ENCODE results near the gene PRDM16. TPM values are rescaled to one million over a fixed set of nuclear protein-coding genes. Genes with fewer than 3 reads are reported as not detected.

Gene PRDM16
- total RNA-seq, 1 experiment from 2014 or later: 22.3 TPM

DNA sequence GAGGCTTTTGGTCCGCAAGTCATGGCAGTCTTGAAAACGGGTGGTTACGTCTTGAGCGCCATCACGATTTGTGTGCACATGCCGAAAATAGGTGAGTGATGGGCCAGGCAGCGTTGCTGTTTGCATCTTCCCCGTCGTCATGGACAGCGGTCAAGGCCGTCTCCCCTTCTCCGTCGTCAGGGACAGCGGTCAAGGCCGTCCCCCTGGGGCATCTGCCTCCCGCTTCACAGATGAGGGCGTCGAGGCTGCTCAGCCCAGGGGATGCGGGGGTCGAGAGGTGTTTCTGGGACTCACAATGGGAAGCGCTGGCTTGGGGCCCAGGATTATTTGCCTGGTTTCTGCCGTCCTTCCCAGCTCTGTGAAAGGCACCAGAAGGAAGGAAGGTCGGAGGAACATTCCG is 162.2 kb downstream of the PRDM16 start:
- Histone ChIP-seq H3K4me1 (ENCODE audit: control insufficient read depth, insufficient read depth, low read length) (peaks cover under 1% of the 10 kb centered on the region), H3K27ac (ENCODE audit: low read length) (no peak overlapping the region), H3K9me3 (ENCODE audit: control insufficient read depth, insufficient read depth, low read depth, low read length) (no peaks in the 10 kb centered on the region), H3K36me3 (ENCODE audit: control insufficient read depth, insufficient read depth, low read length) (no peaks in the 10 kb centered on the region), H3K27me3 (ENCODE audit: control insufficient read depth, insufficient read depth, low read length) (no peaks in the 10 kb centered on the region), H3K4me3 (ENCODE audit: low read depth in 2 of 2, low read length in 2 of 2) (no peak overlapping the region)
- intact Hi-C loops (cut with micrococcal nuclease; ENCODE audit: unreplicated experiment): no loop called here
- BruUV-seq (replicated peaks): no TSS peak
- DNase-seq (ENCODE audit: low read depth, low spot score) (no peak), ATAC-seq (no peak)
- TF ChIP-seq, protein P1, sequence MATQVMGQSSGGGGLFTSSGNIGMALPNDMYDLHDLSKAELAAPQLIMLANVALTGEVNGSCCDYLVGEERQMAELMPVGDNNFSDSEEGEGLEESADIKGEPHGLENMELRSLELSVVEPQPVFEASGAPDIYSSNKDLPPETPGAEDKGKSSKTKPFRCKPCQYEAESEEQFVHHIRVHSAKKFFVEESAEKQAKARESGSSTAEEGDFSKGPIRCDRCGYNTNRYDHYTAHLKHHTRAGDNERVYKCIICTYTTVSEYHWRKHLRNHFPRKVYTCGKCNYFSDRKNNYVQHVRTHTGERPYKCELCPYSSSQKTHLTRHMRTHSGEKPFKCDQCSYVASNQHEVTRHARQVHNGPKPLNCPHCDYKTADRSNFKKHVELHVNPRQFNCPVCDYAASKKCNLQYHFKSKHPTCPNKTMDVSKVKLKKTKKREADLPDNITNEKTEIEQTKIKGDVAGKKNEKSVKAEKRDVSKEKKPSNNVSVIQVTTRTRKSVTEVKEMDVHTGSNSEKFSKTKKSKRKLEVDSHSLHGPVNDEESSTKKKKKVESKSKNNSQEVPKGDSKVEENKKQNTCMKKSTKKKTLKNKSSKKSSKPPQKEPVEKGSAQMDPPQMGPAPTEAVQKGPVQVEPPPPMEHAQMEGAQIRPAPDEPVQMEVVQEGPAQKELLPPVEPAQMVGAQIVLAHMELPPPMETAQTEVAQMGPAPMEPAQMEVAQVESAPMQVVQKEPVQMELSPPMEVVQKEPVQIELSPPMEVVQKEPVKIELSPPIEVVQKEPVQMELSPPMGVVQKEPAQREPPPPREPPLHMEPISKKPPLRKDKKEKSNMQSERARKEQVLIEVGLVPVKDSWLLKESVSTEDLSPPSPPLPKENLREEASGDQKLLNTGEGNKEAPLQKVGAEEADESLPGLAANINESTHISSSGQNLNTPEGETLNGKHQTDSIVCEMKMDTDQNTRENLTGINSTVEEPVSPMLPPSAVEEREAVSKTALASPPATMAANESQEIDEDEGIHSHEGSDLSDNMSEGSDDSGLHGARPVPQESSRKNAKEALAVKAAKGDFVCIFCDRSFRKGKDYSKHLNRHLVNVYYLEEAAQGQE (IDR thresholded peaks at IDR 0.05; ENCODE audit: insufficient read depth in 1 of 2, low read depth in 2 of 2, low read length in 1 of 2): no peak
- TF ChIP-seq, protein P2, sequence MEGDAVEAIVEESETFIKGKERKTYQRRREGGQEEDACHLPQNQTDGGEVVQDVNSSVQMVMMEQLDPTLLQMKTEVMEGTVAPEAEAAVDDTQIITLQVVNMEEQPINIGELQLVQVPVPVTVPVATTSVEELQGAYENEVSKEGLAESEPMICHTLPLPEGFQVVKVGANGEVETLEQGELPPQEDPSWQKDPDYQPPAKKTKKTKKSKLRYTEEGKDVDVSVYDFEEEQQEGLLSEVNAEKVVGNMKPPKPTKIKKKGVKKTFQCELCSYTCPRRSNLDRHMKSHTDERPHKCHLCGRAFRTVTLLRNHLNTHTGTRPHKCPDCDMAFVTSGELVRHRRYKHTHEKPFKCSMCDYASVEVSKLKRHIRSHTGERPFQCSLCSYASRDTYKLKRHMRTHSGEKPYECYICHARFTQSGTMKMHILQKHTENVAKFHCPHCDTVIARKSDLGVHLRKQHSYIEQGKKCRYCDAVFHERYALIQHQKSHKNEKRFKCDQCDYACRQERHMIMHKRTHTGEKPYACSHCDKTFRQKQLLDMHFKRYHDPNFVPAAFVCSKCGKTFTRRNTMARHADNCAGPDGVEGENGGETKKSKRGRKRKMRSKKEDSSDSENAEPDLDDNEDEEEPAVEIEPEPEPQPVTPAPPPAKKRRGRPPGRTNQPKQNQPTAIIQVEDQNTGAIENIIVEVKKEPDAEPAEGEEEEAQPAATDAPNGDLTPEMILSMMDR (IDR thresholded peaks at IDR 0.05): no peak
- TF ChIP-seq SIN3A (IDR thresholded peaks at IDR 0.05; ENCODE audit: borderline replicate concordance, insufficient read depth, low read depth, low read length): no peak
- no peak for TF ChIP-seq TCF7L2 (IDR thresholded peaks at IDR 0.05; ENCODE audit: low read depth, low read length)
- no peak for TF ChIP-seq POLR2AphosphoS5 (IDR thresholded peaks at IDR 0.05; ENCODE audit: low read depth, low read length)
- CTCF ChIA-PET: no interaction called here
- in situ Hi-C loops (cut with HindIII; ENCODE audit: low pct_unique_long_range_greater_than_20kb, low sequenced_read_pairs): no loop called here
- POLR2A ChIA-PET: no interaction called here

DNA sequence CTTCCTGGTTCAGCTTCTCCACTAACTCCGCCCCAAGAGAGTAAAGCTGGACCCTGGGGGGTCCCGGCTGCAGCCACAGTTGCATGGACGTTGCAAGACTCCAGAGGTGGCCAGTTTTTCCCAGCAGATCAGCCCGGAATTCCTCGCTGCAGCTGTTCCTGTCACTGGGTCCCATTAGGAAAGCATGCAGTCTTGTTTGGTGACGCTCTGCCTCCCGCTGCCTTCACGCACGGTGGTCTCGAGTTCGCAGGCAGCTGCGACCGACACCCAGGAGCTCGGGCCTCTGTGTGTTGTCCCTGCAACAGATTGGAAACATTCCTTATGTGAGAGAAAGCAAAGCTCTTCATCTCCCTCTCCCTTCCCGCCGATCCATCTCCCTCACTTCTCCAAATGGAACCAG is 162.8 kb downstream of the PRDM16 start:
- TF ChIP-seq POLR2AphosphoS5 (IDR thresholded peaks at IDR 0.05; ENCODE audit: low read depth, low read length): no peak
- TF ChIP-seq TCF7L2 (IDR thresholded peaks at IDR 0.05; ENCODE audit: low read depth, low read length): no peak
- TF ChIP-seq, protein P1 (IDR thresholded peaks at IDR 0.05; ENCODE audit: insufficient read depth in 1 of 2, low read depth in 2 of 2, low read length in 1 of 2): no peak
- CTCF ChIA-PET: no interaction called here
- no peaks in the 10 kb centered on the region for H3K4me1 ChIP-seq (ENCODE audit: control insufficient read depth, insufficient read depth, low read length)
- in situ Hi-C loops (cut with HindIII; ENCODE audit: low pct_unique_long_range_greater_than_20kb, low sequenced_read_pairs) (no loop called here), intact Hi-C loops (cut with micrococcal nuclease; ENCODE audit: unreplicated experiment) (no loop called here)
- no TSS peak for BruUV-seq (replicated peaks)
- no peak overlapping the region for H3K4me3 ChIP-seq (ENCODE audit: low read depth in 2 of 2, low read length in 2 of 2)
- DNase-seq (ENCODE audit: low read depth, low spot score) (no peak), ATAC-seq (no peak)
- POLR2A ChIA-PET: no interaction called here
- H3K27me3 ChIP-seq (ENCODE audit: control insufficient read depth, insufficient read depth, low read length): no peaks in the 10 kb centered on the region
- no peaks in the 10 kb centered on the region for H3K9me3 ChIP-seq (ENCODE audit: control insufficient read depth, insufficient read depth, low read depth, low read length)
- H3K27ac ChIP-seq (ENCODE audit: low read length): no peak overlapping the region
- H3K36me3 ChIP-seq (ENCODE audit: control insufficient read depth, insufficient read depth, low read length): no peaks in the 10 kb centered on the region
